ENCODE data around the gene ZNF493.

ZNF493 gene

GRCh38 chr19:21398851-21399250 is 1.9 kb downstream of the ZNF493 start:
- H3K4me3 ChIP-seq (ENCODE audit: low read depth, low read length): no peak overlapping the region
- no peak for TF ChIP-seq CTCF (IDR thresholded peaks at IDR 0.05; ENCODE audit: low read depth, low read length, missing control alignments)
- in situ Hi-C loops (cut with HindIII; ENCODE audit: low sequenced_read_pairs): no loop called here
- no peak for DNase-seq (ENCODE audit: low read depth)

- DNase-seq (ENCODE audit: low read depth): no peak
- TF ChIP-seq CTCF (IDR thresholded peaks at IDR 0.05; ENCODE audit: low read depth, low read length, missing control alignments): no peak
- H3K4me3 ChIP-seq (ENCODE audit: low read depth, low read length): no peak overlapping the region
- in situ Hi-C loops (cut with HindIII; ENCODE audit: low sequenced_read_pairs): no loop called here
Observed at GRCh38 chr19:21402303-21402985, 5.5 kb downstream of the ZNF493 start.

- in situ Hi-C loops (cut with HindIII; ENCODE audit: low sequenced_read_pairs): no loop called here
- no peak overlapping the region for H3K4me3 ChIP-seq (ENCODE audit: low read depth, low read length)
- no peak for DNase-seq (ENCODE audit: low read depth)
- no peak for TF ChIP-seq CTCF (IDR thresholded peaks at IDR 0.05; ENCODE audit: low read depth, low read length, missing control alignments)
Observed at GRCh38 chr19:21410166-21410565, 13.2 kb downstream of the ZNF493 start.

GRCh38 chr19:21422244-21422643 is 25.3 kb downstream of the ZNF493 start:
- H3K4me3 ChIP-seq (ENCODE audit: low read depth, low read length): no peak overlapping the region
- no peak for TF ChIP-seq CTCF (IDR thresholded peaks at IDR 0.05; ENCODE audit: low read depth, low read length, missing control alignments)
- in situ Hi-C loops (cut with HindIII; ENCODE audit: low sequenced_read_pairs): no loop called here
- no peak for DNase-seq (ENCODE audit: low read depth)

DNA sequence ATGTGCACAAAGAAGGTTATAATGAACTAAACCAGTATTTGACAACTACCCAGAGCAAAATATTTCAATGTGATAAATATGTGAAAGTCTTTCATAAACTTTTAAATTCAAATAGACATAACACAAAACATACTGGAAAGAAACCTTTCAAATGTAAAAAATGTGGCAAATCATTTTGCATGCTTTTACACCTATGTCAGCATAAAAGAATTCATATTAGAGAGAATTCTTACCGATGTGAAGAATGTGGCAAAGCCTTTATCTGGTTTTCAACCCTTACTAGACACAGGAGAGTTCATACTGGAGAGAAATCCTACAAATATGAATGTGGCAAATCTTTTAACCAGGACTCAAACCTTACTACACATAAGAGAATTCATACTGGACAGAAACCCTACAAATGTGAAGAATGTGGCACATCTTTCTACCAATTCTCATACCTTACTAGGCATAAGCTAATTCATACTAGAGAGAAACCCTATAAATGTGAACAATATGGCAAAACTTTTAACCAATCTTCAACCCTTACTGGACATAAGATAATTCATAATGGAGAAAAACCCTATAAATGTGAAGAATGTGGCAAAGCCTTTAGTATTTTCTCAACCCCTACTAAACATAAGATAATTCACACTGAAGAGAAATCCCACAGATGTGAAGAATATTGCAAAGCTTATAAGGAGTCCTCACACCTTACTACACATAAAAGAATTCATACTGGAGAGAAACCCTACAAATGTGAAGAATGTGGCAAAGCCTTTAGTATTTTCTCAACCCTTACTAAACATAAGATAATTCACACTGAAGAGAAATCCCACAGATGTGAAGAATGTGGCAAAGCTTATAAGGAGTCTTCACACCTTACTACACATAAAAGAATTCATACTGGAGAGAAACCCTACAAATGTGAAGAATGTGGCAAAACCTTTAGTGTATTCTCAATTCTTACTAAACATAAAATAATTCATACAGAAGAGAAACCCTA is 26.4 kb downstream of the ZNF493 start:
- no peak for TF ChIP-seq CTCF (IDR thresholded peaks at IDR 0.05; ENCODE audit: low read depth, low read length, missing control alignments)
- in situ Hi-C loops (cut with HindIII; ENCODE audit: low sequenced_read_pairs): no loop called here
- no peak overlapping the region for H3K4me3 ChIP-seq (ENCODE audit: low read depth, low read length)
- no peak for DNase-seq (ENCODE audit: low read depth)

GRCh38 chr19:21430675-21431074 is 33.7 kb downstream of the ZNF493 start:
- DNase-seq (ENCODE audit: low read depth): no peak
- no peak overlapping the region for H3K4me3 ChIP-seq (ENCODE audit: low read depth, low read length)
- in situ Hi-C loops (cut with HindIII; ENCODE audit: low sequenced_read_pairs): no loop called here
- no peak for TF ChIP-seq CTCF (IDR thresholded peaks at IDR 0.05; ENCODE audit: low read depth, low read length, missing control alignments)
